SK-N-MC (cell line): Measurements from ENCODE around the gene KLHL14.

Source experiments
- EZH2 ChIP-seq: fragments of 200-600 bp; sonication (generic); IDR thresholded peaks from one replicate; pipeline ENCODE4 v1.6.1; 2017; ENCODE audit warnings: antibody characterized with exemption
- FOXP2 ChIP-seq: optimal IDR thresholded peaks from 2 replicates; pipeline ENCODE3; 2011; ENCODE audit warnings: mild to moderate bottlenecking, moderate library complexity; ENCODE audit not compliant: insufficient read depth; ENCODE audit errors: extremely low read length, control extremely low read depth

DNA sequence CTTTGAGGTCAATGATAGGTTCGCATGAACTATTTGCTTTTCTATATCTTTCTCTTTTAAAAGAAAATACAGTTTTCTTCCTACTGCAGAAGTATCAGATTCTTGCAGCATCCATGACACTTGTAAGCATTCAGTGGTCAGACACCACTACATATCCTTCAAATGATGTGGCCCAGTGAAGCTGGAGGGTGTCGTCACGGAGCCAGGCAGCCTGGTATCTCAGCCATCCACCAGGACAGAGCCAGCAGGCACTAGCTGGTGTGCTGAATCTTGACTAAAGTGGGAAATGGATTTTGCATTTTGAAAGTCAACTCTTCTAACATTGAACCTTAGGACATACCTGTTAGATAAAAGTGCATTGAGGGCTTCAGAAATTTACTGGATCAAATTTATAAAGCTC, 5.4 kb downstream of the KLHL14 start:
- TF ChIP-seq EZH2, result no peak
- no peak for TF ChIP-seq FOXP2
